ENCODE data around the gene TMEM91. TPM values are rescaled to one million over a fixed set of nuclear protein-coding genes. Genes with fewer than 3 reads are reported as not detected.

TMEM91 gene
- 3.0 TPM for polyA plus RNA-seq (2013, experiment 1 of 2)
- polyA plus RNA-seq (2013, experiment 2 of 2): 2.9 TPM

DNA sequence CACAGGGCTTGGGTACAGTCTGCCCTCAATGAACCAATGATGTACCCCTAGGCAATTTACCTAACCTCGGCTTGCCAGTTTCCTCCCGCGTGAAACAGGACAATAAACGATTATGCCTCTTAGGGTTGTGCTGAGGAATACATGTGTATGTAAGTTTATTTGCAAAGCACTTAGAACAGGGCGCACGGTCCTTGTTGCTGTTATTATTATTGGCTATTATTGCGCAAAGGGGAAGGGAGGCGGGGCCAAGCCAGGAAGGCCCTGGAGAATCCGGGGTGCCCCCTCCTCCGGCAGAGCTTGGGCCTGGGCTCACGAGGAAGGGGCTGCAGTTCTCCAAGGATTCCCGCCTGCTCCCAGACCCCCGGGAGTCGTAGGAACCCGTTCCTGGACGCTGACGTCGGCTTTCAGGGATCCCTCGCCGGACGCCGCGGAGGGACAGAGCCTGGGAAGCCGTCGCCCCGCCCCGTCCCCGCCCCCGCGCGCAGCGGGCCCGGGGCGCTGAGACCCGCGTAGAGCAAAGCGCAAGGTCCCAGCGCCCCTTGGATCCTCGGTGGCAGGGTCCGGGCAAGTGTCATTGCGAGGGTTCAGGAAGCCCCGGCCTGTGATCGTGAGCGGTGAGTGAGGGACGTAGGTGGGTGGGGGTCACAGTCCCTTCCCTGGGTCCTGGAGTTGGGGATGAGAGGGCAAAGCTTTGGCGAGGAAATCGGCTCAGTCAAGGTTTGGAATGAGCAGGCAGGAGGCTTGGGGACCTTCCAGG is at the start of gene TMEM91:
TMEM91 (plus strand) TSS at position 293 of the 757 bp plus-strand sequence. CDS start 1,777 bp downstream, outside the sequence.
- H3K27ac ChIP-seq (ENCODE audit: low read depth, low read length): no peak within 1 kb of the TSS
- no peak within 1 kb of the TSS for H2BK15ac ChIP-seq (replicated peaks; ENCODE audit: low read depth)
- H3K9ac ChIP-seq (ENCODE audit: low read length): peak within 1 kb of the TSS; percentile 80
- no peak within 1 kb of the TSS for H4K5ac ChIP-seq (ENCODE audit: low read length)
- H3K23ac ChIP-seq (ENCODE audit: low read length): peak within 1 kb of the TSS; percentile 15
- H3K36me3 ChIP-seq (ENCODE audit: control insufficient read depth, insufficient read depth, low read length): no peaks in the 10 kb centered on the region
- H2AK5ac ChIP-seq (ENCODE audit: low read length): no peak within 1 kb of the TSS
- peak; percentile 63 for DNase-seq
- H3K4me1 ChIP-seq (ENCODE audit: control insufficient read depth, low read depth, low read length): no peaks in the 10 kb centered on the region
- peak within 1 kb of the TSS; percentile 46 for H3K4me3 ChIP-seq (ENCODE audit: low read length)
- no peaks in the 10 kb centered on the region for H3K79me2 ChIP-seq (ENCODE audit: control insufficient read depth, insufficient read depth, low read length)
- H2BK5ac ChIP-seq (ENCODE audit: low read length): no peak within 1 kb of the TSS
- peaks cover 2% of the 10 kb centered on the region for H3K79me1 ChIP-seq (ENCODE audit: low read length)
- H3K4ac ChIP-seq (ENCODE audit: low read depth, low read length): no peak within 1 kb of the TSS
- no peak within 1 kb of the TSS for H2BK120ac ChIP-seq (ENCODE audit: low read depth, low read length)
- peak within 1 kb of the TSS; percentile 88 for H3K56ac ChIP-seq (ENCODE audit: low read length)
- H3K27me3 ChIP-seq (ENCODE audit: insufficient read depth, low read length, poor library complexity): no peaks in the 10 kb centered on the region
- no peak within 1 kb of the TSS for H3K18ac ChIP-seq (ENCODE audit: low read length)
- peak within 1 kb of the TSS; percentile 85 for H3K4me2 ChIP-seq (ENCODE audit: low read length)
- H4K8ac ChIP-seq (ENCODE audit: low read depth, low read length): no peak within 1 kb of the TSS
- no CpG with 5 or more reads among the region's 47 CpGs for WGBS (ENCODE audit: extremely low coverage, insufficient coverage, low lambda C conversion rate)

- Histone ChIP-seq H3K79me1 (ENCODE audit: low read length) (peaks cover 2% of the 10 kb centered on the region), H3K18ac (ENCODE audit: low read length) (peak overlapping the region; percentile 60), H2BK5ac (ENCODE audit: low read length) (peak overlapping the region; percentile 99), H3K4me2 (ENCODE audit: low read length) (peak overlapping the region; percentile 15), H4K8ac (ENCODE audit: low read depth, low read length) (no peak overlapping the region), H3K4me1 (ENCODE audit: control insufficient read depth, low read depth, low read length) (peaks cover 37% of the 10 kb centered on the region), H3K27me3 (ENCODE audit: insufficient read depth, low read length, poor library complexity) (no peaks in the 10 kb centered on the region), H3K79me2 (ENCODE audit: control insufficient read depth, insufficient read depth, low read length) (peaks cover 2% of the 10 kb centered on the region), H2BK15ac (replicated peaks; ENCODE audit: low read depth) (no peak overlapping the region), H3K4ac (ENCODE audit: low read depth, low read length) (peak overlapping the region; percentile 84), H3K36me3 (ENCODE audit: control insufficient read depth, insufficient read depth, low read length) (peaks cover 1% of the 10 kb centered on the region), H3K4me3 (ENCODE audit: low read length) (no peak overlapping the region), H3K27ac (ENCODE audit: low read depth, low read length) (peak overlapping the region; percentile 92), H4K5ac (ENCODE audit: low read length) (peak overlapping the region; percentile 77), H3K56ac (ENCODE audit: low read length) (peak overlapping the region; percentile 94), H3K9ac (ENCODE audit: low read length) (peak overlapping the region; percentile 72), H3K23ac (ENCODE audit: low read length) (peak overlapping the region; percentile 99), H2BK120ac (ENCODE audit: low read depth, low read length) (peak overlapping the region; percentile 39), H2AK5ac (ENCODE audit: low read length) (peak overlapping the region; percentile 99)
- no CpG with 5 or more reads among the region's 13 CpGs for WGBS (ENCODE audit: extremely low coverage, insufficient coverage, low lambda C conversion rate)
- DNase-seq: no peak
Measured at GRCh38 chr19:41327076-41327575, 49.2 kb upstream of the TMEM91 start.

GRCh38 chr19:41327576-41328156 is 48.7 kb upstream of the TMEM91 start:
- Histone ChIP-seq H4K5ac (ENCODE audit: low read length) (no peak overlapping the region), H3K79me2 (ENCODE audit: control insufficient read depth, insufficient read depth, low read length) (peaks cover 2% of the 10 kb centered on the region), H2BK15ac (replicated peaks; ENCODE audit: low read depth) (no peak overlapping the region), H3K4ac (ENCODE audit: low read depth, low read length) (peak overlapping the region; percentile 84), H3K4me2 (ENCODE audit: low read length) (no peak overlapping the region), H2BK5ac (ENCODE audit: low read length) (peak overlapping the region; percentile 99), H2BK120ac (ENCODE audit: low read depth, low read length) (peak overlapping the region; percentile 39), H3K4me3 (ENCODE audit: low read length) (no peak overlapping the region), H3K9ac (ENCODE audit: low read length) (peak overlapping the region; percentile 72), H3K56ac (ENCODE audit: low read length) (peak overlapping the region; percentile 94), H3K36me3 (ENCODE audit: control insufficient read depth, insufficient read depth, low read length) (peaks cover 1% of the 10 kb centered on the region), H4K8ac (ENCODE audit: low read depth, low read length) (no peak overlapping the region), H3K27me3 (ENCODE audit: insufficient read depth, low read length, poor library complexity) (no peaks in the 10 kb centered on the region), H3K27ac (ENCODE audit: low read depth, low read length) (peak overlapping the region; percentile 92), H3K18ac (ENCODE audit: low read length) (peak overlapping the region; percentile 60), H3K79me1 (ENCODE audit: low read length) (peaks cover 2% of the 10 kb centered on the region), H2AK5ac (ENCODE audit: low read length) (peak overlapping the region; percentile 84), H3K4me1 (ENCODE audit: control insufficient read depth, low read depth, low read length) (peaks cover 35% of the 10 kb centered on the region), H3K23ac (ENCODE audit: low read length) (peak overlapping the region; percentile 16)
- no peak for DNase-seq
- no CpG with 5 or more reads among the region's 33 CpGs for WGBS (ENCODE audit: extremely low coverage, insufficient coverage, low lambda C conversion rate)

DNA sequence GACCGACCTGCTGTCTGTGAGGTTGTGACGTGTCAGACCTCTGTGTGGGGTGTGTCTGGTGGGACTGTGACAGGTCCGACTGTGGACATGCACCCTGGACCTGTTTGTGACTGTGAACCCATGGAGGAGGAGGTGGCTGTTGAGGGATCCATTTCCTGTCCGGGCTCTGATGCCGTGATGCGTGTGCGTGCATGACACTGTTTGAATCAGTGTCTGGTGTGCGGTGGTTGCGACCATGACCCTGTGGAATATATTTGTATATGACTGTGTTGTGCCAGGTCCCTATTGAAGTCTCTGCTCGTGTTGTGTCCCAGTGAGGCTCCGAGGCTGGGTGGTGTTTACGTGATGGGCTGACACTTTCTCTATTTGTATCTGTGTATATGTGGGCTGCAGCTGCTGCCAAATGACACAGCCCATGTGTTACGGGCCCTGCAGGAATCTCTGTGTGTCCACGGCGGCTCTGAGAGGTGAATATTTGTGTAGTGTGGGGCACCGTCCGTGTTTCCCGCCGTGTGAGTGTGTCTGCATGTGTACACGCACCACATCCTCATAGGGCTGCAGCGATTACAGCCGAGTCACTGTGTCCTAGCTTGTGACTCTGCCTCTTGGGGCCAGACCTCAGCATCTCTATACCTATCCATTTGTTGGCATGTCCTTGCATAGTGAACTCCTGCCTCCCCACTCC is 48.0 kb upstream of the TMEM91 start:
- H3K4me2 ChIP-seq (ENCODE audit: low read length): no peak overlapping the region
- peaks cover 29% of the 10 kb centered on the region for H3K4me1 ChIP-seq (ENCODE audit: control insufficient read depth, low read depth, low read length)

GRCh38 chr19:41328842-41329225 is 47.5 kb upstream of the TMEM91 start:
- Histone ChIP-seq H3K79me1 (ENCODE audit: low read length) (peaks cover 2% of the 10 kb centered on the region), H4K5ac (ENCODE audit: low read length) (no peak overlapping the region), H3K4me2 (ENCODE audit: low read length) (no peak overlapping the region), H4K8ac (ENCODE audit: low read depth, low read length) (no peak overlapping the region), H3K56ac (ENCODE audit: low read length) (peak overlapping the region; percentile 94), H3K18ac (ENCODE audit: low read length) (no peak overlapping the region), H3K79me2 (ENCODE audit: control insufficient read depth, insufficient read depth, low read length) (peaks cover 2% of the 10 kb centered on the region), H3K9ac (ENCODE audit: low read length) (no peak overlapping the region), H2BK5ac (ENCODE audit: low read length) (peak overlapping the region; percentile 49), H2BK120ac (ENCODE audit: low read depth, low read length) (no peak overlapping the region), H3K4me1 (ENCODE audit: control insufficient read depth, low read depth, low read length) (peaks cover 25% of the 10 kb centered on the region), H3K36me3 (ENCODE audit: control insufficient read depth, insufficient read depth, low read length) (peaks cover 1% of the 10 kb centered on the region), H3K4me3 (ENCODE audit: low read length) (no peak overlapping the region), H3K23ac (ENCODE audit: low read length) (no peak overlapping the region), H3K27ac (ENCODE audit: low read depth, low read length) (peak overlapping the region; percentile 17), H3K27me3 (ENCODE audit: insufficient read depth, low read length, poor library complexity) (no peaks in the 10 kb centered on the region), H2BK15ac (replicated peaks; ENCODE audit: low read depth) (no peak overlapping the region), H3K4ac (ENCODE audit: low read depth, low read length) (no peak overlapping the region), H2AK5ac (ENCODE audit: low read length) (peak overlapping the region; percentile 60)
- no peak for DNase-seq
- no CpG with 5 or more reads among the region's 1 CpG for WGBS (ENCODE audit: extremely low coverage, insufficient coverage, low lambda C conversion rate)

More for the DNA sequence above, 48.0 kb upstream of the TMEM91 start:
- Histone ChIP-seq H4K5ac (ENCODE audit: low read length) (no peak overlapping the region), H3K4ac (ENCODE audit: low read depth, low read length) (no peak overlapping the region), H2AK5ac (ENCODE audit: low read length) (peak overlapping the region; percentile 84), H3K4me3 (ENCODE audit: low read length) (no peak overlapping the region), H3K27ac (ENCODE audit: low read depth, low read length) (peak overlapping the region; percentile 92), H3K36me3 (ENCODE audit: control insufficient read depth, insufficient read depth, low read length) (peaks cover 1% of the 10 kb centered on the region), H3K79me1 (ENCODE audit: low read length) (peaks cover 2% of the 10 kb centered on the region), H2BK5ac (ENCODE audit: low read length) (peak overlapping the region; percentile 88), H2BK120ac (ENCODE audit: low read depth, low read length) (no peak overlapping the region), H3K18ac (ENCODE audit: low read length) (peak overlapping the region; percentile 60), H2BK15ac (replicated peaks; ENCODE audit: low read depth) (no peak overlapping the region), H3K23ac (ENCODE audit: low read length) (no peak overlapping the region), H3K9ac (ENCODE audit: low read length) (peak overlapping the region; percentile 56), H3K79me2 (ENCODE audit: control insufficient read depth, insufficient read depth, low read length) (peaks cover 2% of the 10 kb centered on the region), H3K56ac (ENCODE audit: low read length) (peak overlapping the region; percentile 94), H3K27me3 (ENCODE audit: insufficient read depth, low read length, poor library complexity) (no peaks in the 10 kb centered on the region), H4K8ac (ENCODE audit: low read depth, low read length) (no peak overlapping the region)
- no peak for DNase-seq
- WGBS (ENCODE audit: extremely low coverage, insufficient coverage, low lambda C conversion rate): no CpG with 5 or more reads among the region's 22 CpGs

Measured in mesendoderm (in vitro differentiated cells).